Measurements from ENCODE around the gene CXCL5. TPM values are rescaled to one million over a fixed set of nuclear protein-coding genes. Genes with fewer than 3 reads are reported as not detected.

CXCL5 gene
- total RNA-seq, 1 donor = 2.2 TPM

DNA sequence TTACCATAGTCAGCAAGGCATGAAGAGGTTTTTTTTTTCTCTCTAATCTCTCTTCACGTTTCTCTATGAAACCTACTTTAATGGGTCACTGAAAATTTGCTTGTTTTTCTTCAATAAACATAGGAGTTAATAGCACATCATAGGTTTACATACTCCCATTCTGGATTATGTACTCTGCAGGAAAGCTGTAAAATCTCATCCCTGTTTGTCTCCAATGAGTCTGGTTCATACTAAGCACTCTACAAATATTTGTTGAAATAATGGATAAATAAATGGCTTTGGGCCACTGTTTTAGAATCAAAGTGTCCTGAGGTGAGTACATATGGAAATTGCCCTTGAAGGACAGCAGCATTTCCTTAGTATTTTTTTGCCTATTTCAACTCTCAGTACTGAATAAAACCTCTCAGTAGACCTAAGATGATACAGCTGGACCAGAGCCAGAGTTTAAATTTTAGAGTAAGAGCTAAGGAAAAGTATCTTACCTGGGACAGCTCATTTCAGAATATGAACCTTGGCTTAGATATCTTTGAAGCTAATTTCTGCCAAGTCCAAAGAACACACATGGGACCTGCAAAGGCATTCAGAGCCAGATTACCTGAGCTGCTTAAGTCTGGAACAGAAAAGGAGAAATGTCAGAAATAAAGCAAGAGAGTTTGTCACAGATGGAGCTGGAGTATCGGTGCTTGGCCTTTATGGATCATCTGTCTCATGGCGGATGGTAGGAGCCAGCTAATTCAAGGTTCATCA is 51.1 kb downstream of the CXCL5 start:
- TF ChIP-seq, protein P1, sequence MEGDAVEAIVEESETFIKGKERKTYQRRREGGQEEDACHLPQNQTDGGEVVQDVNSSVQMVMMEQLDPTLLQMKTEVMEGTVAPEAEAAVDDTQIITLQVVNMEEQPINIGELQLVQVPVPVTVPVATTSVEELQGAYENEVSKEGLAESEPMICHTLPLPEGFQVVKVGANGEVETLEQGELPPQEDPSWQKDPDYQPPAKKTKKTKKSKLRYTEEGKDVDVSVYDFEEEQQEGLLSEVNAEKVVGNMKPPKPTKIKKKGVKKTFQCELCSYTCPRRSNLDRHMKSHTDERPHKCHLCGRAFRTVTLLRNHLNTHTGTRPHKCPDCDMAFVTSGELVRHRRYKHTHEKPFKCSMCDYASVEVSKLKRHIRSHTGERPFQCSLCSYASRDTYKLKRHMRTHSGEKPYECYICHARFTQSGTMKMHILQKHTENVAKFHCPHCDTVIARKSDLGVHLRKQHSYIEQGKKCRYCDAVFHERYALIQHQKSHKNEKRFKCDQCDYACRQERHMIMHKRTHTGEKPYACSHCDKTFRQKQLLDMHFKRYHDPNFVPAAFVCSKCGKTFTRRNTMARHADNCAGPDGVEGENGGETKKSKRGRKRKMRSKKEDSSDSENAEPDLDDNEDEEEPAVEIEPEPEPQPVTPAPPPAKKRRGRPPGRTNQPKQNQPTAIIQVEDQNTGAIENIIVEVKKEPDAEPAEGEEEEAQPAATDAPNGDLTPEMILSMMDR (IDR thresholded peaks at IDR 0.05; ENCODE audit: insufficient read depth, low read depth, low read length) = no peak

GRCh38 chr4:73945674-73946449 is 52.6 kb downstream of the CXCL5 start:
- no peak for DNase-seq (ENCODE audit: low read depth)
- H3K4me3 ChIP-seq (ENCODE audit: low read depth, low read length) = no peak overlapping the region
- TF ChIP-seq, protein P1 (IDR thresholded peaks at IDR 0.05; ENCODE audit: insufficient read depth, low read depth, low read length) = no peak

More for the DNA sequence above, 51.1 kb downstream of the CXCL5 start:
- H3K4me3 ChIP-seq (ENCODE audit: low read depth, low read length) = no peak overlapping the region
- DNase-seq (ENCODE audit: low read depth) = no peak

Small RNA genes within 50 kb of the gene (small RNA-seq; reads per million reads assigned to genes)
- not detected for gene RN7SL218P

Other genes starting within 250 kb of the CXCL5 start
- 0.64 and 4.7 TPM in 2 replicates for gene CXCL6, start 162.0 kb downstream of the CXCL5 start, total RNA-seq
- gene PF4V1, start 145.4 kb downstream of the CXCL5 start, total RNA-seq = not detected in 2 replicates
- gene CXCL1, start 129.3 kb downstream of the CXCL5 start, total RNA-seq = 17.4 and 134 TPM in 2 replicates
- gene PF4, start 16.6 kb downstream of the CXCL5 start, total RNA-seq = not detected in 2 replicates
- not detected in 2 replicates for gene PPBP, start 10.5 kb downstream of the CXCL5 start, total RNA-seq
- gene CXCL3, start 40.0 kb upstream of the CXCL5 start, total RNA-seq = 0.32 and 3.0 TPM in 2 replicates
- 1.3 and 3.5 TPM in 2 replicates for gene CXCL2, start 100.5 kb upstream of the CXCL5 start, total RNA-seq
- gene MTHFD2L, start 159.4 kb upstream of the CXCL5 start, total RNA-seq = 7.4 and 16.8 TPM in 2 replicates